OCI-LY7 (cell line): ENCODE data around the gene CXCL14. TPM values are rescaled to one million over a fixed set of nuclear protein-coding genes. Genes with fewer than 3 reads are reported as not detected.

Experiments used
- BruUV-seq: library from RNA; stranded (reverse); fragments of 400-500 nt; replicated peaks from 2 replicates; lab custom pipeline; 2021; lab: Mats Ljungman, UMichigan
- CTCF ChIA-PET: fragments of 300-600 bp; sonication (Branson Sonifier 250); formaldehyde crosslinking; loops from one replicate; lab custom pipeline; 2022; ENCODE audit warnings: antibody characterized with exemption; ENCODE audit not compliant: unreplicated experiment; lab: Charles Lee
- POLR2A ChIA-PET: fragments of 300-600 bp; sonication (Branson Sonifier 250); formaldehyde crosslinking; loops from one replicate; lab custom pipeline; 2022; ENCODE audit warnings: antibody characterized with exemption; lab: Charles Lee
- DNase-seq: peaks from one replicate; pipeline ENCODE4 v3.0.0-alpha.2; 2015; ENCODE audit warnings: low spot score
- H2AFZ ChIP-seq: fragments of 200-600 bp; sonication (generic), shearing (Covaris generic); 2 replicates; pipeline ENCODE4 v1.6.1; 2014; ENCODE audit warnings: mild to moderate bottlenecking, antibody characterized with exemption, low read length, moderate library complexity
- H3K27ac ChIP-seq: fragments of 200-600 bp; sonication (generic); 2 replicates; pipeline ENCODE4 v1.5.1; 2014; ENCODE audit warnings: mixed run types, low read depth, mild to moderate bottlenecking, moderate library complexity, low read length, inconsistent platforms; ENCODE audit not compliant: poor library complexity, severe bottlenecking
- H3K36me3 ChIP-seq: fragments of 200-600 bp; sonication (generic); 2 replicates; pipeline ENCODE4 v1.6.1; 2014; ENCODE audit warnings: mild to moderate bottlenecking, antibody characterized with exemption, low read length, moderate library complexity, mixed read lengths; ENCODE audit not compliant: insufficient read depth
- H3K4me1 ChIP-seq: fragments of 200-600 bp; sonication (generic); 2 replicates; pipeline ENCODE4 v1.5.1; 2014; ENCODE audit warnings: mild to moderate bottlenecking, low read length; ENCODE audit not compliant: insufficient read depth, poor library complexity, severe bottlenecking
- H3K4me2 ChIP-seq: fragments of 200-600 bp; sonication (generic); 2 replicates; pipeline ENCODE4 v1.6.1; 2014; ENCODE audit warnings: mild to moderate bottlenecking, low read length
- H3K4me3 ChIP-seq: fragments of 200-600 bp; sonication (generic); 2 replicates; pipeline ENCODE4 v1.5.1; 2014; ENCODE audit warnings: mild to moderate bottlenecking, low read depth, low read length; ENCODE audit not compliant: poor library complexity, severe bottlenecking
- H3K79me2 ChIP-seq: fragments of 200-600 bp; sonication (generic); 2 replicates; pipeline ENCODE4 v1.6.1; 2016; ENCODE audit warnings: low read depth, mild to moderate bottlenecking, low read length, moderate library complexity, mixed read lengths; ENCODE audit not compliant: insufficient read depth
- H3K9me2 ChIP-seq: fragments of 200-600 bp; sonication (generic); 2 replicates; pipeline ENCODE4 v1.6.1; 2016; ENCODE audit warnings: mild to moderate bottlenecking, low read length, mixed read lengths; ENCODE audit not compliant: insufficient read depth
- H3K9me3 ChIP-seq: fragments of 200-600 bp; sonication (generic); 2 replicates; pipeline ENCODE4 v1.6.1; 2014; ENCODE audit warnings: mild to moderate bottlenecking, mixed run types, low read length, mixed read lengths
- H4K20me1 ChIP-seq: fragments of 200-600 bp; sonication (generic); 2 replicates; pipeline ENCODE4 v1.6.1; 2014; ENCODE audit warnings: mild to moderate bottlenecking, antibody characterized with exemption, low read length, moderate library complexity, mixed read lengths; ENCODE audit not compliant: insufficient read depth
- EZH2phosphoT487 ChIP-seq: fragments of 200-600 bp; sonication (generic); IDR thresholded peaks from 2 replicates; pipeline ENCODE4 v1.6.1; 2018; ENCODE audit warnings: low read depth, borderline replicate concordance, mild to moderate bottlenecking, mixed run types, antibody characterized with exemption, low read length, moderate library complexity, mixed read lengths
- intact Hi-C: fragments of 100-400 bp; cut with micrococcal nuclease; formaldehyde crosslinking; loops from one replicate; pipeline ENCODE4 v1.10.0; 2022; ENCODE audit not compliant: unreplicated experiment
- total RNA-seq, 2 experiments: library from RNA; depleted of rRNA in 1 of 2; stranded (reverse); fragments of >200 nt in 1 of 2; shearing (Covaris generic) in 1 of 2; gene quantifications; 2 replicates each; pipeline ENCODE4 v1.2.3, GENCODE V29; 2014 to 2022
- TF ChIP-seq, protein P1 (sequence below): fragments of 200-600 bp; sonication (generic); conservative IDR thresholded peaks from 2 replicates; pipeline ENCODE4 v1.5.1; 2014; ENCODE audit warnings: mild to moderate bottlenecking, antibody characterized with exemption, low read length, moderate library complexity, mixed read lengths

CXCL14 gene
- total RNA-seq, 2 experiments from 2014 or later = not detected

DNA sequence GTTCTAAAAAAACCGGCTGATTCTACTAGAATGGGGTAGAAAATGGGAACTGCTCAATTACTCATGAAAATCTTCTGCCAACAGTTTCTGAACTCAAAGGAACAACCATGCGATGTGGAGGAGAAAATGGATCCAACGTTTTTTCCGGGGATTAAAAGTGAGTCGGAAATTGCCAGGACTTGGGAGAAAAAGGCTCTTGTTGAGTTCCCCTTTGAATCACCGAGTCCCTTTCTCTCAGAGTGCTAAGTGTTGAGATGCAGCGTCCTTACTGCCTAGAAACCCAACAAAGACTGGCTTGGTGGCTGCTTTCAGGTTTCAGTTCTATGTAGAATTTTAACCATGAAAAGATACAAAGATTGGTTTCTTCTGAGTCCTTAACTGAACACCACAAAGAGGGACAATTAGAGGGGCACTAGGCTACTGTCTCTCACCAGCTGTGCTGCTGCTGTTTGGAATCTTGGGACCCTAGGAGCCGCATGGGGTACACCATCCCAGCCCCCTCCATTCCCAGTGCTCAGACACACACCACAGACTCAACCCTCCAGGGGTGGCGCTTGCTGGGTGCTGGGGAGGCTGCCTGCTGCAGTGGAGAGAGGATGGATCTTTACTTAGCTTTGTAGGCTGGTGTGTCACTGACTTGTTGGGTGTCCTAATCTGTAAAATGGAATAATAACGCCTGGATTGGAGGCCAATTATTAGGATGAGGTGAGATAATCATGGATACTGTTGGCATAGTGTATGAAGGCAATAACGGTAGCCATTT, 21.5 kb downstream of the CXCL14 start:
- no peak for DNase-seq
- H3K9me2 ChIP-seq = no peaks in the 10 kb centered on the region
- no peaks in the 10 kb centered on the region for H4K20me1 ChIP-seq
- H3K4me3 ChIP-seq = no peak overlapping the region
- BruUV-seq = no TSS peak
- ChIA-PET CTCF (no interaction called here), POLR2A (no interaction called here)
- H3K4me1 ChIP-seq = no peaks in the 10 kb centered on the region
- no peaks in the 10 kb centered on the region for H3K9me3 ChIP-seq
- no peak overlapping the region for H3K27ac ChIP-seq
- TF ChIP-seq, protein P1, sequence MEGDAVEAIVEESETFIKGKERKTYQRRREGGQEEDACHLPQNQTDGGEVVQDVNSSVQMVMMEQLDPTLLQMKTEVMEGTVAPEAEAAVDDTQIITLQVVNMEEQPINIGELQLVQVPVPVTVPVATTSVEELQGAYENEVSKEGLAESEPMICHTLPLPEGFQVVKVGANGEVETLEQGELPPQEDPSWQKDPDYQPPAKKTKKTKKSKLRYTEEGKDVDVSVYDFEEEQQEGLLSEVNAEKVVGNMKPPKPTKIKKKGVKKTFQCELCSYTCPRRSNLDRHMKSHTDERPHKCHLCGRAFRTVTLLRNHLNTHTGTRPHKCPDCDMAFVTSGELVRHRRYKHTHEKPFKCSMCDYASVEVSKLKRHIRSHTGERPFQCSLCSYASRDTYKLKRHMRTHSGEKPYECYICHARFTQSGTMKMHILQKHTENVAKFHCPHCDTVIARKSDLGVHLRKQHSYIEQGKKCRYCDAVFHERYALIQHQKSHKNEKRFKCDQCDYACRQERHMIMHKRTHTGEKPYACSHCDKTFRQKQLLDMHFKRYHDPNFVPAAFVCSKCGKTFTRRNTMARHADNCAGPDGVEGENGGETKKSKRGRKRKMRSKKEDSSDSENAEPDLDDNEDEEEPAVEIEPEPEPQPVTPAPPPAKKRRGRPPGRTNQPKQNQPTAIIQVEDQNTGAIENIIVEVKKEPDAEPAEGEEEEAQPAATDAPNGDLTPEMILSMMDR = no peak
- no peak for TF ChIP-seq EZH2phosphoT487
- intact Hi-C loops = no loop called here
- no peaks in the 10 kb centered on the region for H3K36me3 ChIP-seq
- H3K79me2 ChIP-seq = no peaks in the 10 kb centered on the region
- H3K4me2 ChIP-seq = no peak overlapping the region
- H2AFZ ChIP-seq = no peak overlapping the region

DNA sequence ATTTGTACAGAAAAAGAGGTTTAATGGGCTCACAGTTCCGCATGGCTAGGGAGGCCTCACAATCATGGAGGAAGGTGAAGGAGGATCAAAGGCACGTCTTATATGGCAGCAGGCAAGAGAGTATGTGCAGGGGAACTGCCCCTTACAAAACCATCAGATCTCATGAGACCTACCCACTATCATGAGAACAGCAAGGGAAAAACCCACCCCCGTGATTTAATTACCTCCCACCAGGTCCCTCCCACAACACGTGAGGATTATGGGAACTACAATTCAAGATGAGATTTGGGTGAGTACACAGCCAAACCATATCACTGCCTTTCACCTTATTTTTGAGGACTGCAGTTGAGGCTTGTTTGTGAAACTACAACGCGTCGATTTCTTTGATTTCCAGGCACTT, 22.2 kb downstream of the CXCL14 start:
- Histone ChIP-seq H3K36me3 (no peaks in the 10 kb centered on the region), H4K20me1 (no peaks in the 10 kb centered on the region), H3K27ac (no peak overlapping the region), H3K9me2 (no peaks in the 10 kb centered on the region), H3K4me1 (no peaks in the 10 kb centered on the region), H2AFZ (no peak overlapping the region), H3K4me3 (no peak overlapping the region), H3K9me3 (no peaks in the 10 kb centered on the region), H3K4me2 (no peak overlapping the region), H3K79me2 (no peaks in the 10 kb centered on the region)
- POLR2A ChIA-PET = no interaction called here
- no TSS peak for BruUV-seq
- TF ChIP-seq EZH2phosphoT487 = no peak
- TF ChIP-seq, protein P1 = no peak
- intact Hi-C loops = no loop called here
- no peak for DNase-seq
- CTCF ChIA-PET = no interaction called here

DNA sequence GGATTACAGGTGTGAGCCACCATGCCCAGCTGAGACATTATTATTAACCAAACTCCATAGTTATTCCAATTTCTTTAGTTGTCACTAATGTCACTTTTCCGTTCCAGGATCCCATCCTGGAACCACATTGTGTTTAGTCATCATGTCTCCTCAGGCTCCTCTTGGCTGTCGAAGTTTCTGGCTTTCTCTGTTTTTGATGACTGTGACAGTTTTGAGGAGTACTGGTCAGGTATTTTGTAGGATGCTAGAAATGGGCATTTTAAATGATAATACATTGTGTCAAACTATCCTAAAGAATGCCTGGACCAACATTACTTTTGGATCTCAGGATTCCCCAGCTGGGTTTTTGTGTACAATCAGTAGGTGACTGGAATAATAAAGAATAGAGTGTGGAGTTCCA, 23.3 kb downstream of the CXCL14 start:
- TF ChIP-seq, protein P1 = no peak
- TF ChIP-seq EZH2phosphoT487 = no peak
- Histone ChIP-seq H3K79me2 (no peaks in the 10 kb centered on the region), H4K20me1 (no peaks in the 10 kb centered on the region), H3K4me2 (no peak overlapping the region), H3K27ac (no peak overlapping the region), H3K9me2 (no peaks in the 10 kb centered on the region), H3K4me3 (no peak overlapping the region), H3K9me3 (no peaks in the 10 kb centered on the region), H2AFZ (no peak overlapping the region), H3K36me3 (no peaks in the 10 kb centered on the region), H3K4me1 (no peaks in the 10 kb centered on the region)
- POLR2A ChIA-PET = interaction anchor here (0.6 kb wide), 1 partner anchor 614 kb away, joined by 4 read pairs; no protein-coding TSS in a partner anchor
- DNase-seq = no peak
- CTCF ChIA-PET = no interaction called here
- BruUV-seq = no TSS peak
- intact Hi-C loops = no loop called here
